NCI-H1417 (cell line): ENCODE results near the gene AHCY.
"Not testable (repeated sequence)": the region's sequence is repeated elsewhere in the genome, so short reads cannot be mapped to it uniquely, and the experiment has no call there.

ENCODE experiments used
- DNase-seq, 3 experiments: peaks; one replicate each; lab custom pipeline; 2025; lab: John Stamatoyannopoulos, UW

AHCY gene

DNA sequence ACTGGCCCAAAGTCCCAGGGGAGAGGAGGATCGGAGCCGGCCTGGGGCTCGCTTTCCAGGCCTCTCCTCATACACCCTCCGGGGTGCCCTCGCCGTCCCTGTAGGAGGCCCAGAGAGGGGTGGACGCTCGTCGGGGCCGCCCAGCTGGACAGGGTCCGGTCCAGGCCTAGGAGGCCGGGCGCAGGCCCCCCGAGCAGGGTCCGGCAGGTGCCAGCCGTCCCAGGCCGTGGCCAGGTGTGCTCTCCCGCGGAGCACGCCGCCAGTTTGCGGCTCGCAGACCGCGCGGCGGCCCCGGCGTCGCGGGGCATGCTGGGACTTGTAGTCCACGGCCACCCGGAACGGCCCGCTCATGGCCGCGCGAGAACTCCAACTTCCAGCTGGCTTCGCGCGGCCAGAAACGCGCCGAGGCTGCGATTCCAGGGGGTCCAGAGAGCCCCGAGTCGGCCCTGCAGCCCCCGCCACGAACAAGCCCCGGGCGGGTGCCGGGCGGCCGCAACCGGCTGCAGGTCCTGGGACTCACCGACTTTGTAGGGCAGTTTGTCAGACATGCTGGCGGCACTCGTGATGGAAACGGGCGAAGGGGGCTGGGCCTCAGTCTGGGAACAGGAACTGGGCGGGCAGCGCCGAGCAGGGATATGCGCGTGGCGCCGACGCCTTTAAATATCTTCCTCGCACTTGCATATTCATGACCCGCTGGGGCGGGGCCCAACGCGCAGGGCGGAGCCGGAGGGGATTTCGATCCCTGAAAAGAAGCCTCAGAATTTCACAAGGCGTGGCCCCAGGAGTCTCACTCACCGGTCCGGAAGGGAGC is at the start of gene AHCY:
Gene AHCY (minus strand): TSS at position 633 of the 811 bp plus-strand sequence. CDS start 85 bp downstream, at position 548.
- DNase-seq: peak; percentile 96 to 99 (median 98)

DNA sequence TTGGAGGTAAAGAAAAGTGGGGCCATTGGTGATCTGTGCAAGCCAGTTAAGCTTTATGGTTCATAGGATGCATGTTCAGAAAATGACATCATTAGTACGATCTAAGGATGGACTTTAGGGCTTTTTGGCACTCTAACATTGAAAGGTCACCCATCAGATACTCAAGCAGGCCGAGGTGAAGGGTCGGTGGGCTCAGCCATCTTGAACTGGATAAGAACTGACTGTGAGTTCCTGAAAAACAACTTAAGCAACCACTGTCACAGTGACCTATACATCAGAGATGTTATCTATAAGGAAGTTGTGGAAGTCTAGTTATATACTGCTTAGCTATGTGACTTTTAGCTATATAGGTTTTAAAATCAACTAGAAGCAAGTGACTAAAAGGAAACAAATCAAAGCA is 46.9 kb upstream of the AHCY start:
- no peak for DNase-seq

DNA sequence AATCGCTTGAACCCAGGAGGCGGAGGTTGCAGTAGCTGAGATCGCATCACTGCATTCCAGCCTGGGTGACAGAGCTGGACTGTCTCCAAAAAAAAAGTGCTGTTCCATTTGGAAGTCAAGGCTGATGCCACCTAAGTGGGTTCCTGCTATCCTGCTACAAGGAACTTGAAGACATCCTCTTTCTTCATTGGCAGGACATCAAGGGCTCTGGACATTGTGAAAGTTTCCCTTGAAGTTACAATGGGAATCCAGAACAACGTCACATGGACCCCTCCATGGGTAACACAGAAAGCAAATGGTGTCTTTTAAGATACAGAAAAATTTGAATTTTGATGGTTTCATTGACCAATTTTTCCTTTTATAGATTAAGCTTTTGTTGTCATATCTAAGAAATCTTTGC is 44.4 kb upstream of the AHCY start:
- no peak for DNase-seq

DNA sequence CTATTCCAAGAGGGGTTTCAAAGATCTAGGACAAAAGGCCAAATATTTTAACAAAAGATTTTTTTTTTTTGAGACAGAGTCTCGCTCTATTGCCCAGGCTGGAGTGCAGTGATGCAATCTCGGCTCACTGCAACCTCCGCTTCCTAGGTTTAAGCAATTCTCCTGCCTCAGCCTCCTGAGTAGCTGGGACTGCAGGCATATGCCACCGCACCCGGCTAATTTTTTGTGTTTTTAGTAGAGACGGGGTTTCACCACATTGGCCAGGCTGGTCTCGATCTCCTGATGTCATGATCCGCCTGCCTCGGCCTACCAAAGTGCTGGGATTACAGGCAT is 43.3 kb upstream of the AHCY start:
- not testable (repeated sequence) for DNase-seq

- DNase-seq: not testable (repeated sequence)
These were observed 42.8 kb upstream of the AHCY start for GRCh38 chr20:34345839-34346532.

- DNase-seq: no peak
These were observed 42.2 kb upstream of the AHCY start for GRCh38 chr20:34345402-34345736.

DNA sequence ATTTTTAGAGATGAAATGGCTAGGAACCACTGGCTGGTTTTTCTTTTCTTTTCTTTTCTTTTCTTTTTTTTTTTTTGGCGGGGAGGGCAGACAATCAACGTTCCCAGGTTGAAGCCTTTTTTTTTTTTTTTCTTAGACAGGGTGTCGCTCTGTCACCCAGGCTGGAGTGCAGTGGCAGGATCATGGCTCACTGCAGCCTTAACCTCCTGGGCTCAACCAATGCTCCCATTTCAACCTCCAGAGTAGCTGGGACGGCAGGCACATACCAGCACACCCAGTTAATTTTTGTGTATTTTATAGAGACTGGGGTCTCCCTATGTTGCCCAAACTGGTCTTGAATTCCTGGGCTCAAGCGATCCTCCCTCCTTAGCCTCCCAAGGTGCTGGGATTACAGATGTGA is 41.1 kb upstream of the AHCY start:
- DNase-seq: no peak

- DNase-seq: no peak
These were observed 40.5 kb upstream of the AHCY start for GRCh38 chr20:34343458-34344211.

GRCh38 chr20:34341199-34341598 is 38.0 kb upstream of the AHCY start:
- DNase-seq: not testable (repeated sequence)

DNA sequence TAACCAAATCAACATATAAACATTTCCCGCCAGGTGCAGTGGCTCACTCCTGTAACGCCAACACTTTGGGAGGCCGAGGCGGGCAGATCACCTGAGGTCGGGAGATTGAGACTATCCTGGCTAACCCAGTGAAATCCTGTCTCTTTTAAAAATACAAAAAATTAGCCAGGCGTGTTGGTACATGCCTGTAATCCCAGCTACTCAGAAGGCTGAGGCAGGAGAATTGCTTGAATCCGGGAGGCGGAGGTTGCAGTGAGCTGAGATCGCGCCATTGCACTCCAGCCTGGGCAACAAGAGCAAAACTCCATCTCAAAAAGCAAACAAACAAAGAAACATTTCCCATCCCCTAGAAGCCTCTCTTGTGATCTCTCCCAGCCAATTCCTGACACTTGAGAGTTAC is 37.6 kb upstream of the AHCY start:
- peak in 1 of 3 experiments; percentile 33 for DNase-seq

- DNase-seq: no peak
These were observed 35.0 kb upstream of the AHCY start for GRCh38 chr20:34337982-34338726.

DNA sequence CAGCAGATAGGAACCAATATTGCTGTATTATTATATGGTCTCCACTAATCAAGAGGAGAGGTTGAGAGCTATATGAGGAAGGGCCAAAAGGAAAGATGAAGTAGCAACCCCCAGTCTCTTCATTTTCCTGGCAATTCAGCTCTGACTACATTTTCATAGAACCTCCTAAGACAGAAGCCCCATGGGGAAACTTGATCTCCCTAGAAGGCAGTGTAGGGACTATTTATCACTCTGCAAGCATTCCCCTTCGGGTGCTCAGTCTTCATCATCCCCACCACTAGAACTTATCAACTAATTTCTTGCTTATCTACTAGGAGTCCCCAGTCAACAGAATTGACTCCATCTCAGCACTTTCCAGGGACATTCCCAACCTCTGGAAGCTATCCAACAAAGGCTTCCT is 34.4 kb upstream of the AHCY start:
- no peak for DNase-seq

- DNase-seq: no peak
These were observed 31.7 kb upstream of the AHCY start for GRCh38 chr20:34334654-34335407.

DNA sequence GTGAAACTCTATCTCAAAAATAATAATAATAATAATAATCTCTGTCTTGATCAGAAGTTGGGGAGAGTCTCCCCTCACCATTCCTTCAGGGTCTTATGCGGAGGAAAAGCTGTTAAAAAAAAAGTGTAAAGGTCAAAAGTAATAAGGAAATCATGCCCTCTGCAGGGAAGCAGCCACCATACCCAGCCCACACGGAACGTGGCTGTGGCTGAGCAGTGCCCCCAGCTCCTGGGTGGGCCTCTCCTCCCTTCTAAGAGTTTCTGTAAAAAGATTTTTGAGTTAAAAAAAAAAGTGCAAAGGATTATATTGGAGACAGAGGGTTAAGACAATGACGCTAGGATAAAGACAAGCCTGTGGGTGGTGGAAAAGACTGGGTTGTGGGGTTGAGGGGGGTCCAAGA is 30.6 kb upstream of the AHCY start:
- DNase-seq: no peak

GRCh38 chr20:34332262-34332920 is 29.2 kb upstream of the AHCY start:
- DNase-seq: no peak

GRCh38 chr20:34331838-34332237 is 28.7 kb upstream of the AHCY start:
- DNase-seq: no peak

GRCh38 chr20:34330861-34331544 is 27.8 kb upstream of the AHCY start:
- DNase-seq: not testable (repeated sequence)

DNA sequence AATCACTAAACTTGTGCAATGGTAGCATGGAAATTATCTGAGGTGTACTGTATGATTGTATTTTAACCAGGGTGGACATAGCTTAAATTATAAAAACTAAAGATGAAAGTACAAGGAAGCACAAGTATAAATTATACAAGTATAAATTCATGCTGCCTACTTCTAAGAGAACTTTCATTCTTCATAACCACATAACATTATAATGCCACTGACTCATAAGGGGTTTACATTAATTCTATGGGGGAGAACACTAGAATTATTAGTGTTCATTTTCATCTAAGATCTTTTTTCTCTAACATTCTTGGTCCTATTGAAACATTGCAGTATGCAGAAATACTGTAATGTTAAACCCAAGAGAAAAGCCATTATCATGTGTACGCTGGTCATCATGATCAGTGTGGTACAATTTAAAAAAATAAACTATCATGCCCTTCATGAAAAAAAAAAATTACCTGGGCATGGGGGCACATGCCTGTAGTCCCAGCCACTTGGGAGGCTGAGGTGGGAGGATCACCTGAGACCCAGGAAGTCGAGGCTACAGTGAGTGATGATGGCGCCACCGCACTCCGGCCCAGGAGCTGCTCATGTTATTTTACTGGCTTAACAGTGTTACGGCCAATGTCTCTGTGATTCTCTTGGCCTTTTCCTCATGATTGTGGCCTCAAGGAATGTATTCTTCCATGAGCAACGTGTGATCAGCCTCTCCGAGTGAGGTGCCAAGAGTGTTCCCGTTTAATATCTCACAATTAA is 25.9 kb upstream of the AHCY start:
- DNase-seq: no peak

DNA sequence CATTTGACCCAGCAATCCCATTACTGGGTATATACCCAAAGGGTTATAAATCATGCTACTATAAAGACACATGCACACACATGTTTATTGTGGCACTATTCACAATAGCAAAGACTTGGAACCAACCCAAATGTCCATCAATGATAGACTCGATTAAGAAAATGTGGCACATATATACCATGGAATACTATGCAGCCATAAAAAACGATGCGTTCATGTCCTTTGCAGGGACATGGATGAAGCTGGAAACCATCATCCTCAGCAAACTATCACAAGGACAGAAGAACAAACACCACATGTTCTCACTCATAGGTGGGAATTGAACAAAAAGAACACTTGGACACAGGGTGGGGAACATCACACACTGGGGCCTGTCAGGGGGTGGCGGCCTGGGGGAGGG is 25.1 kb upstream of the AHCY start:
- not testable (repeated sequence) for DNase-seq

DNA sequence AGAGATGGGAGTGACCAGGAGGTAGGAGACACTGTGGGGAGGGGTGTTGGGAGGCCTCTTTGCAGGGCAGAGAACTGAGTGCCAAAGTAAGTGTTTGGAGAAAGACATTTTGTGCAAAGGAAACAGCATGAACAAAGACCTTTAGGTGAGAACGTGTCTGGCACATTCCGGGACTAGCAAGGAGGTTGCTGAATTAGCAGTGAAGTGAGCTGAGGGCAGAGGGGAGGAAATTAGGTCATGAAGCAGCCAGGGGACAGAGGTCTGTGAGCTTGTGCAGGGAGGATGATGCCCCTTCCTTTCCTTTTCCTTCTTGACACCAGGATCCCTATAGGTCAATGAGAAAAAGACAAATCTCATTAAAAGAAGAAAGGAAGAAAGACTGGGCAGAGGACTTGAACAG is 21.4 kb upstream of the AHCY start:
- no peak for DNase-seq
